GM23248 (cell line): ENCODE data around the gene MAT2B. TPM values are rescaled to one million over a fixed set of nuclear protein-coding genes. Genes with fewer than 3 reads are reported as not detected.

Source experiments
- DNase-seq: peaks from one replicate; pipeline ENCODE4 v3.0.0-alpha.2; 2015
- H2AFZ ChIP-seq: fragments of 200-600 bp; sonication (generic); 2 replicates; pipeline ENCODE4 v1.6.1; 2016; ENCODE audit warnings: antibody characterized with exemption
- H3F3A ChIP-seq: fragments of 200-600 bp; sonication (generic); 2 replicates; pipeline ENCODE4 v1.6.1; 2016; ENCODE audit warnings: mild to moderate bottlenecking, antibody characterized with exemption, mixed run types; ENCODE audit not compliant: insufficient read depth
- H3K27ac ChIP-seq: fragments of 200-600 bp; sonication (generic); 2 replicates; pipeline ENCODE4 v1.5.1; 2016; ENCODE audit warnings: mild to moderate bottlenecking
- H3K27me3 ChIP-seq: fragments of 200-600 bp; sonication (generic); replicated peaks from 2 replicates; pipeline ENCODE4 v1.6.1; 2016; ENCODE audit warnings: mild to moderate bottlenecking; ENCODE audit not compliant: insufficient read depth
- H3K36me3 ChIP-seq: fragments of 200-600 bp; sonication (generic); 2 replicates; pipeline ENCODE4 v1.6.1; 2016; ENCODE audit warnings: low read depth, mild to moderate bottlenecking
- H3K4me1 ChIP-seq: fragments of 200-600 bp; sonication (generic); 2 replicates; pipeline ENCODE4 v1.6.1; 2016; ENCODE audit warnings: mild to moderate bottlenecking; ENCODE audit not compliant: insufficient read depth
- H3K4me2 ChIP-seq: fragments of 200-600 bp; sonication (generic); one replicate; pipeline ENCODE4 v1.6.1; 2016; ENCODE audit warnings: mild to moderate bottlenecking; ENCODE audit not compliant: unreplicated experiment
- H3K4me3 ChIP-seq: fragments of 200-600 bp; sonication (generic); 2 replicates; pipeline ENCODE4 v1.5.1; 2016; ENCODE audit warnings: mild to moderate bottlenecking
- H3K79me2 ChIP-seq: fragments of 200-600 bp; sonication (generic); 2 replicates; pipeline ENCODE4 v1.6.1; 2016; ENCODE audit warnings: mild to moderate bottlenecking; ENCODE audit not compliant: insufficient read depth
- H3K9ac ChIP-seq: fragments of 200-600 bp; sonication (generic); 2 replicates; pipeline ENCODE4 v1.6.1; 2016; ENCODE audit warnings: mild to moderate bottlenecking
- H3K9me2 ChIP-seq: fragments of 200-600 bp; sonication (generic); 2 replicates; pipeline ENCODE4 v1.6.1; 2016; ENCODE audit warnings: mixed run types, mild to moderate bottlenecking, moderate library complexity; ENCODE audit not compliant: insufficient read depth
- H3K9me3 ChIP-seq: fragments of 200-600 bp; sonication (generic); one replicate; pipeline ENCODE4 v1.6.1; 2017; ENCODE audit warnings: low read depth
- H4K20me1 ChIP-seq: fragments of 200-600 bp; sonication (generic); 2 replicates; pipeline ENCODE4 v1.6.0; 2016; ENCODE audit not compliant: insufficient read depth
- EZH2 ChIP-seq: fragments of 200-600 bp; sonication (generic); IDR thresholded peaks from 2 replicates; pipeline ENCODE4 v1.6.1; 2018; ENCODE audit warnings: antibody characterized with exemption, mild to moderate bottlenecking; ENCODE audit not compliant: insufficient read depth, poor library complexity, severe bottlenecking
- EZH2phosphoT487 ChIP-seq: fragments of 200-600 bp; sonication (generic); IDR thresholded peaks from 2 replicates; pipeline ENCODE4 v1.6.1; 2018; ENCODE audit warnings: antibody characterized with exemption, moderate library complexity, mild to moderate bottlenecking, low read depth; ENCODE audit not compliant: insufficient read depth
- WGBS, 2 experiments: methylation state at CpG; one replicate each; pipeline ENCODE4 v1.1.6; 2015 to 2017; ENCODE audit warnings: low lambda C conversion rate in 2 of 2, low coverage in 1 of 2; ENCODE audit errors: missing lambda C conversion rate in 2 of 2; 5-methylcytosine and 5-hydroxymethylcytosine counted together
- in situ Hi-C: fragments of 300-500 bp; cut with MboI; formaldehyde crosslinking; loops from 2 replicates; pipeline ENCODE4 v1.15.0; 2020
- polyA plus RNA-seq: library from polyadenylated mRNA; unstranded; fragments of >200 nt; fragmentation: Nextera tagmentation; extraction: Ambion mirVana; gene quantifications from 2 replicates; pipeline ENCODE4 v1.2.1, GENCODE V29; 2016
- total RNA-seq: library from RNA; depleted of rRNA; stranded (reverse); fragments of >200 nt; shearing (Covaris generic); gene quantifications from 2 replicates; pipeline ENCODE4 v1.2.3, GENCODE V29; 2014

Gene MAT2B
- total and polyA plus RNA-seq, 2 experiments from 2014 or later: 63.1 to 95.5 TPM

DNA sequence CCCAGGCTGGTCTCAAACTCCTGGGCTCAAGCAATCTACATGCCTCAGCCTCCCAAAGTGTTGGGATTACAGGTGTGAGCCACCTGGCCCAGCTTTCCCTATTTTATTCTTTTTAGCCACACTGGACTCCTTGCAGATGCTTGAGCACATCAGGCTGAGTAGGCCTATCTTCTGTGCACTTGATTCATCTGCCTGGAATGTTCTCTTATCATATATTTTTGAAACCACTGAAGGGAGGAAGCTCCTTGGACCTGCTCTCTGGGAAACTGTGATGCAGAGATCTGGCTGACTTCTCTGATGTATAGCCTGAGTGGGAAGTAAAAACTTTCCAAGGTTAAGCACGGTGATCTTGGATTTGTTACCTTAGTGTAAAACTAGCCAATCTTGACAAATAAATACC, 6.5 kb upstream of the MAT2B start:
- Histone ChIP-seq H3K9me2 (no peaks in the 10 kb centered on the region), H3K4me1 (peaks cover 16% of the 10 kb centered on the region), H3K27me3 (no peaks in the 10 kb centered on the region), H3K4me3 (no peak overlapping the region), H3K27ac (no peak overlapping the region), H3K79me2 (no peaks in the 10 kb centered on the region), H2AFZ (no peak overlapping the region), H3K9ac (no peak overlapping the region), H3K9me3 (no peaks in the 10 kb centered on the region), H3F3A (peaks cover 17% of the 10 kb centered on the region), H3K36me3 (no peaks in the 10 kb centered on the region), H3K4me2 (no peak overlapping the region), H4K20me1 (no peaks in the 10 kb centered on the region)
- TF ChIP-seq EZH2 (no peak), EZH2phosphoT487 (no peak)
- in situ Hi-C loops: no loop called here
- peak; percentile 40 for DNase-seq
- 92 to 97% methylated on average over 1 of the region's 1 CpG for WGBS, 2 experiments

DNA sequence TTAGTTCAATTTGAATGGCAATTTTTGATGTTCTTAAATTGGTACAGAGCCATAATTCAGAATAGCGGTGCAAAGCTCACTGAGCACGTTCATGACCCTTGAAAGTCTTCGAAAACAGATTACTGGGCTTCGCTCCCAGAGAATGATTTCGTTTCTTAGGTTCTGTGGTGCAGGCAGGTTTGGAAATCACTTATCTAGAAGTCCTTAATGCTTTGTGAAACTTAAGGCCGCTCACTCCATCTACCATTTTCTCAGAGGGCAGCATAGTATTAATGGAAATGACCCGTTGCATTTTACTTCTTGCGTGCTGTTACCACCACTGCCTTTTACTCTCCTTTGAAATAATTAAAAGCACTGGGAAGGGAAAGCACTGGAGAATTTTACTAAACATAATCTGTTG, 2.9 kb upstream of the MAT2B start:
- TF ChIP-seq EZH2 (no peak), EZH2phosphoT487 (no peak)
- in situ Hi-C loops: no loop called here

DNA sequence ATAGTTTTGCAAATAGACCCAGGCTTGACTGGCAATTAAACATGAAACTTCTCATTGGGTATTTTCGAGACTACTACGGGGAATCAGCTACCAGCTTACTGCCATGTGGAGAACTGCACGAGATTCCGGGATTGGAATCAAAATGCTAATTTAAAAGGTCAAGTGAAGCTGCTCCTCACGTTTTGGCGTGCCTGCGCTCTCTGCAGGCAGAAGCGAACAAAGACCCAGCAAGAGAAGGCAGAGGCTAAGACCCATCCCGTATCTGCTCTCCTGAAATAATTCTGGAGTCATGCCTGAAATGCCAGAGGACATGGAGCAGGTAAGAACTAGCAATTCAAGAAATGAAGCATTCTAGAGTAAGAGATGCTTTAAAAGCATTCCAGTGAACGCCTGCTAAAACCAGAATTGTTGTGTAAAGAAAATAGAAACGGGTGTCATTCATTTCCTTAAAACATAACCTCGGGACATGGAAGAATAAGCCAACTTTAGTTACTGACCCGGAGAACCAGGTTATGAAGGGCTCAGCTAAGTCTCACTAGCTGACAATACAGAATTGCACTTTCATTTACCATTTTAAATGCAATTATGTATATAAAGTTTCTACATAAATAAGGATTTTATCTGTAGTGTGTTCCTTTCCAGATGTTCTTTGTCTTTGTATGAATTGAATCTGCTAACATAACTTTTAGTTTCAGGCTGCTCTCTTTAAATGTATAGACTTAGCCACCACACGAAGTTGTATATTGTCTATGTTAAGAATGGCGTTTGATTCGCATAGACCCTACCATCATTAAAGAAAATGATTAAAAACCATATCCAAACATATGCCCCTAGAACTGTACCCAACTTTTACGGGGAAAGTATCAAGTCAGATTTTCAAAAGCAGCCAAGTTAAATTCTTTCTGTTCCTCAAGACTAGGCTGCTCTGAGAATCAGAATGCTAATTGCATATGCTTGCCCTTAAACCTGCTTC, 2.0 kb upstream of the MAT2B start:
- H3F3A ChIP-seq: peaks cover 44% of the 10 kb centered on the region
- no peaks in the 10 kb centered on the region for H4K20me1 ChIP-seq
- in situ Hi-C loops: no loop called here
- peak overlapping the region; percentile 99 for H3K4me2 ChIP-seq
- peak overlapping the region; percentile 94 for H3K27ac ChIP-seq
- H3K27me3 ChIP-seq: no peaks in the 10 kb centered on the region
- H3K9me3 ChIP-seq: no peaks in the 10 kb centered on the region
- H3K4me3 ChIP-seq: peak overlapping the region; percentile 97
- no peaks in the 10 kb centered on the region for H3K9me2 ChIP-seq
- peaks cover 25% of the 10 kb centered on the region for H3K4me1 ChIP-seq
- no peak for TF ChIP-seq EZH2
- no peak for TF ChIP-seq EZH2phosphoT487
- peak overlapping the region; percentile 98 for H2AFZ ChIP-seq
- peak; percentile 88 for DNase-seq
- 1% methylated on average over 17 of the region's 17 CpGs for WGBS, 2 experiments
- no peaks in the 10 kb centered on the region for H3K36me3 ChIP-seq
- H3K79me2 ChIP-seq: peaks cover 26% of the 10 kb centered on the region
- H3K9ac ChIP-seq: peak overlapping the region; percentile 95

More for the DNA sequence above, 2.9 kb upstream of the MAT2B start:
- Histone ChIP-seq H3K9me3 (no peaks in the 10 kb centered on the region), H3K4me1 (peaks cover 16% of the 10 kb centered on the region), H3K36me3 (no peaks in the 10 kb centered on the region), H3F3A (peaks cover 44% of the 10 kb centered on the region), H3K9ac (peak overlapping the region; percentile 95), H4K20me1 (no peaks in the 10 kb centered on the region), H3K4me2 (peak overlapping the region; percentile 99), H3K4me3 (peak overlapping the region; percentile 97), H3K9me2 (no peaks in the 10 kb centered on the region), H2AFZ (peak overlapping the region; percentile 98), H3K79me2 (peaks cover 17% of the 10 kb centered on the region), H3K27ac (peak overlapping the region; percentile 94), H3K27me3 (no peaks in the 10 kb centered on the region)
- DNase-seq: peak; percentile 19
- WGBS, 2 experiments: 55 to 61% methylated on average over 8 of the region's 8 CpGs

DNA sequence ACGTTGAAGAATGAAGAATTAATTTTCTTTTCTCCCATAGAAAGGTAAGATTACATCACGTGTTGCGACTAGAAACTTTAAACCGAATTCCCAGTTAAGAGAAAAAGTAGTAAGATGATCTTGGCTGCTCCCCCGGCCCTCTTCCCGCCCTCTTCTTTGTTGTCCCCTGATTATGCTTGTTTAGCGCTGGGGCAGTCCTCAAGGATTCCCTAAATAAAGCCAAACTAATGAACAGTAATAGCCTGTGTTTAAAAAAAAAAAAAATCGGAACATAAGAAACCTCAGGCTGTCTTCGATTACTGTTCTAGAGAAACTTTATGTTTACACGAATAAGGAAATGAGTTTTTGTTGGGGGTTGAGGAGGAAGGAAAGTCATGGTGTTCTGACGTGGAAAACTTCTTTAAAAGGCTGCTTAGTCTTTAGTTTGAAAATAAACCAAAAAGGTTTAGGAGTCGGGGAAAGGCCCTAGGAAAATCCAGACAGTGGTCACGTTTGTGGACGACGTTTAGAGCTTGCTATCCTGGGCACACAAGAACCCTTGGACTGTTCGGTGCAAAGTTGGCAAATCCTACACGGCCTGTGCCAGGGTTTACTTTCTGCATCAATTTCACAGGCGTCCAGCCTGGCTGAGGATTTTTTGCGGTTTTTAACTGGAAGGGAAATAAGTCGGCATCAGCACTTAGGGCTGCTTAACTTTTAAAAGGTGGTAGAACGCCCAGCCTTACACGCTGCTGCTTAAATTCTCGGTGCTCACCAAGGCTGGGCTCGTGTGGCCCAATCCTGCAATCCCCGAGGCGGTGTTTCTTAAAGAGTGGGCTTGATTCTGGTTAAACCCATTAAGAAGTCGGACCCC, 1.1 kb upstream of the MAT2B start:
- TF ChIP-seq EZH2: no peak
- no peak for TF ChIP-seq EZH2phosphoT487
- no peaks in the 10 kb centered on the region for H3K27me3 ChIP-seq
- H4K20me1 ChIP-seq: no peaks in the 10 kb centered on the region
- H3K36me3 ChIP-seq: no peaks in the 10 kb centered on the region
- WGBS, 2 experiments: 1% methylated on average over 27 of the region's 27 CpGs
- peaks cover 33% of the 10 kb centered on the region for H3K4me1 ChIP-seq
- peak overlapping the region; percentile 99 for H3K4me2 ChIP-seq
- H3K9me3 ChIP-seq: no peaks in the 10 kb centered on the region
- H2AFZ ChIP-seq: peak overlapping the region; percentile 98
- DNase-seq: peak; percentile 79
- H3K79me2 ChIP-seq: peaks cover 35% of the 10 kb centered on the region
- H3F3A ChIP-seq: peaks cover 51% of the 10 kb centered on the region
- in situ Hi-C loops: no loop called here
- no peaks in the 10 kb centered on the region for H3K9me2 ChIP-seq
- peak overlapping the region; percentile 95 for H3K9ac ChIP-seq
- H3K4me3 ChIP-seq: peak overlapping the region; percentile 97
- peak overlapping the region; percentile 94 for H3K27ac ChIP-seq
